ENCODE results near the gene COL4A6.
A peak's percentile ranks its signal among the peaks of the same experiment; 100 is the strongest.

The COL4A6 gene

DNA sequence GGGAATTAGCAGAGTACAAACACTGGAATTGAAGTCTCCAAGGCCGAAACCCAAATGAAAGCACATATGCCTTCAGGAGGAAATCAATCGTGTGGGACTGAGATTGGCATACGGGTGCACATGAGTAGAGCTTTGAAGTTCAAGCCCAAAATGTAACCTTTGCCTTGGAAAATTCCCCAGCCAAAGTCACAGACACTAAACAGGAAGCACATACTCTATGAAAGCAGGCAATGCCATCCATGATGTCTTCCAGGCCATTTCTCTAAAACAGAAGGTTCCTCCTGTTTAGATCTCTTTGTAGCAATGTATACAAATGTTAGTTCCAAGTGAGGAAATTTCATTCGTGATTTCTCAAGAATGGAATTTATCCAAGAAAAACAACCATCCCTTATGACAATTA lies 162.5 kb downstream of the COL4A6 start:
- no peak overlapping the region for H4K8ac ChIP-seq (ENCODE audit: low read depth, low read length)
- no peak overlapping the region for H2BK120ac ChIP-seq (ENCODE audit: low read depth, low read length)
- no peaks in the 10 kb centered on the region for H3K79me1 ChIP-seq (ENCODE audit: low read length)
- no peak overlapping the region for H3K56ac ChIP-seq (ENCODE audit: low read length)
- no peak overlapping the region for H2BK5ac ChIP-seq (ENCODE audit: low read length)
- H4K5ac ChIP-seq (ENCODE audit: low read length): no peak overlapping the region
- H2AK5ac ChIP-seq (ENCODE audit: low read length): no peak overlapping the region
- H3K4me1 ChIP-seq (ENCODE audit: control insufficient read depth, low read depth, low read length): no peaks in the 10 kb centered on the region
- no peak overlapping the region for H3K4ac ChIP-seq (ENCODE audit: low read depth, low read length)
- no peaks in the 10 kb centered on the region for H3K27me3 ChIP-seq (ENCODE audit: insufficient read depth, low read length, poor library complexity)
- no peak for DNase-seq
- H2BK15ac ChIP-seq (replicated peaks; ENCODE audit: low read depth): no peak overlapping the region
- H3K23ac ChIP-seq (ENCODE audit: low read length): no peak overlapping the region
- no peak overlapping the region for H3K9ac ChIP-seq (ENCODE audit: low read length)
- no peak overlapping the region for H3K27ac ChIP-seq (ENCODE audit: low read depth, low read length)
- H3K18ac ChIP-seq (ENCODE audit: low read length): no peak overlapping the region
- H3K4me3 ChIP-seq (ENCODE audit: low read length): no peak overlapping the region
- H3K79me2 ChIP-seq (ENCODE audit: control insufficient read depth, insufficient read depth, low read length): no peaks in the 10 kb centered on the region
- WGBS (ENCODE audit: extremely low coverage, insufficient coverage, low lambda C conversion rate): no CpG with 5 or more reads among the region's 4 CpGs
- H3K4me2 ChIP-seq (ENCODE audit: low read length): no peak overlapping the region
- H3K36me3 ChIP-seq (ENCODE audit: control insufficient read depth, insufficient read depth, low read length): no peaks in the 10 kb centered on the region

GRCh38 chrX:108271397-108271787 lies 166.8 kb downstream of the COL4A6 start:
- Histone ChIP-seq H2AK5ac (ENCODE audit: low read length) (no peak overlapping the region), H3K4ac (ENCODE audit: low read depth, low read length) (no peak overlapping the region), H4K5ac (ENCODE audit: low read length) (no peak overlapping the region), H3K27me3 (ENCODE audit: insufficient read depth, low read length, poor library complexity) (no peaks in the 10 kb centered on the region), H3K4me1 (ENCODE audit: control insufficient read depth, low read depth, low read length) (no peaks in the 10 kb centered on the region), H2BK120ac (ENCODE audit: low read depth, low read length) (no peak overlapping the region), H3K4me2 (ENCODE audit: low read length) (no peak overlapping the region), H3K56ac (ENCODE audit: low read length) (no peak overlapping the region), H3K4me3 (ENCODE audit: low read length) (no peak overlapping the region), H3K36me3 (ENCODE audit: control insufficient read depth, insufficient read depth, low read length) (no peaks in the 10 kb centered on the region), H3K79me2 (ENCODE audit: control insufficient read depth, insufficient read depth, low read length) (no peaks in the 10 kb centered on the region), H2BK5ac (ENCODE audit: low read length) (no peak overlapping the region), H2BK15ac (replicated peaks; ENCODE audit: low read depth) (no peak overlapping the region), H3K27ac (ENCODE audit: low read depth, low read length) (no peak overlapping the region), H4K8ac (ENCODE audit: low read depth, low read length) (no peak overlapping the region), H3K9ac (ENCODE audit: low read length) (no peak overlapping the region), H3K23ac (ENCODE audit: low read length) (no peak overlapping the region), H3K79me1 (ENCODE audit: low read length) (no peaks in the 10 kb centered on the region), H3K18ac (ENCODE audit: low read length) (no peak overlapping the region)
- DNase-seq: no peak
- no CpG with 5 or more reads among the region's 2 CpGs for WGBS (ENCODE audit: extremely low coverage, insufficient coverage, low lambda C conversion rate)

- Histone ChIP-seq H3K4me1 (ENCODE audit: control insufficient read depth, low read depth, low read length) (no peaks in the 10 kb centered on the region), H3K56ac (ENCODE audit: low read length) (no peak overlapping the region), H2AK5ac (ENCODE audit: low read length) (no peak overlapping the region), H3K9ac (ENCODE audit: low read length) (no peak overlapping the region), H3K4ac (ENCODE audit: low read depth, low read length) (no peak overlapping the region), H3K4me3 (ENCODE audit: low read length) (no peak overlapping the region), H2BK120ac (ENCODE audit: low read depth, low read length) (no peak overlapping the region), H3K27ac (ENCODE audit: low read depth, low read length) (no peak overlapping the region), H3K23ac (ENCODE audit: low read length) (no peak overlapping the region), H3K36me3 (ENCODE audit: control insufficient read depth, insufficient read depth, low read length) (no peaks in the 10 kb centered on the region), H3K4me2 (ENCODE audit: low read length) (no peak overlapping the region), H3K18ac (ENCODE audit: low read length) (no peak overlapping the region), H3K79me2 (ENCODE audit: control insufficient read depth, insufficient read depth, low read length) (no peaks in the 10 kb centered on the region), H3K79me1 (ENCODE audit: low read length) (no peaks in the 10 kb centered on the region), H4K8ac (ENCODE audit: low read depth, low read length) (no peak overlapping the region), H2BK5ac (ENCODE audit: low read length) (no peak overlapping the region), H4K5ac (ENCODE audit: low read length) (no peak overlapping the region), H3K27me3 (ENCODE audit: insufficient read depth, low read length, poor library complexity) (no peaks in the 10 kb centered on the region), H2BK15ac (replicated peaks; ENCODE audit: low read depth) (no peak overlapping the region)
- DNase-seq: peak; percentile 40
- WGBS (ENCODE audit: extremely low coverage, insufficient coverage, low lambda C conversion rate): no CpG with 5 or more reads among the region's 6 CpGs
Measured at GRCh38 chrX:108270739-108271396, 167.4 kb downstream of the COL4A6 start.

- Histone ChIP-seq H3K4ac (ENCODE audit: low read depth, low read length) (no peak overlapping the region), H3K79me1 (ENCODE audit: low read length) (no peaks in the 10 kb centered on the region), H2BK120ac (ENCODE audit: low read depth, low read length) (no peak overlapping the region), H3K36me3 (ENCODE audit: control insufficient read depth, insufficient read depth, low read length) (no peaks in the 10 kb centered on the region), H3K18ac (ENCODE audit: low read length) (no peak overlapping the region), H3K79me2 (ENCODE audit: control insufficient read depth, insufficient read depth, low read length) (no peaks in the 10 kb centered on the region), H3K4me3 (ENCODE audit: low read length) (no peak overlapping the region), H3K4me2 (ENCODE audit: low read length) (no peak overlapping the region), H3K56ac (ENCODE audit: low read length) (no peak overlapping the region), H3K4me1 (ENCODE audit: control insufficient read depth, low read depth, low read length) (no peaks in the 10 kb centered on the region), H3K9ac (ENCODE audit: low read length) (no peak overlapping the region), H3K27me3 (ENCODE audit: insufficient read depth, low read length, poor library complexity) (no peaks in the 10 kb centered on the region), H4K5ac (ENCODE audit: low read length) (no peak overlapping the region), H4K8ac (ENCODE audit: low read depth, low read length) (no peak overlapping the region), H2BK15ac (replicated peaks; ENCODE audit: low read depth) (no peak overlapping the region), H3K27ac (ENCODE audit: low read depth, low read length) (no peak overlapping the region), H3K23ac (ENCODE audit: low read length) (no peak overlapping the region), H2AK5ac (ENCODE audit: low read length) (no peak overlapping the region), H2BK5ac (ENCODE audit: low read length) (no peak overlapping the region)
- no peak for DNase-seq
- no CpG with 5 or more reads among the region's 1 CpG for WGBS (ENCODE audit: extremely low coverage, insufficient coverage, low lambda C conversion rate)
Measured at GRCh38 chrX:108270280-108270679, 167.9 kb downstream of the COL4A6 start.

DNA sequence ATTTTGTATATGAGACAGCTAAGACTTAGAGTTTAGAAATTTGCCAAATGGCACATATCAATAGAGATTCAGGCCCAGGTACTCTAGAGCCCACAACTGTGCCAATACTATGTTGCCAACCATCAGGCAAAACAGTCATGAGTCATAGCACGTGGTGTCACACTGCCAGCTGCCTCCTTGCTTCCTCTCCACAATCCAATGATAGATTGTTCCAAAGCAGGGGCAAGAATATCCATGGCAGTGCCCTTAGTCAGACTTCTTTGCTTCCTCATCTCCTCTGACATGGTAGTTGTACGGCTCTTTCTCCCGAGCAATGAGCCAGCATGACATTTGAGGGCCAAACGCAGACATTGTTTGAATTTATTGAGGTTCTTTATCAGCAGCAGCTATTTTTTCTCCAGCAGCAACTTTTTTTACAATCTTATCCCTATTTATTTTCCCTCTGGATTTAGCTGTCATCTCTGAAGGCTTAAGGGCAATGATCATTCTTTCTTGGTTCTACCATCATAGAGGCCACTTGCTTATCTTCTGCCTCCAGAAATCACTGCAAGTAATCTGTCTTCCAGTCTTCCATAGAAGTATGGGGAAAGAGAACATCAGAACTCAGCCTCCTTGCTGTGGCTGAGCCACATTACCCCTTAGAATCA lies 169.7 kb downstream of the COL4A6 start:
- no peaks in the 10 kb centered on the region for H3K79me2 ChIP-seq (ENCODE audit: control insufficient read depth, insufficient read depth, low read length)
- H2BK15ac ChIP-seq (replicated peaks; ENCODE audit: low read depth): no peak overlapping the region
- H3K9ac ChIP-seq (ENCODE audit: low read length): no peak overlapping the region
- DNase-seq: no peak
- H4K8ac ChIP-seq (ENCODE audit: low read depth, low read length): no peak overlapping the region
- H3K79me1 ChIP-seq (ENCODE audit: low read length): no peaks in the 10 kb centered on the region
- H4K5ac ChIP-seq (ENCODE audit: low read length): no peak overlapping the region
- H3K4me3 ChIP-seq (ENCODE audit: low read length): no peak overlapping the region
- no peak overlapping the region for H2BK5ac ChIP-seq (ENCODE audit: low read length)
- H3K18ac ChIP-seq (ENCODE audit: low read length): no peak overlapping the region
- no peak overlapping the region for H3K56ac ChIP-seq (ENCODE audit: low read length)
- H2AK5ac ChIP-seq (ENCODE audit: low read length): no peak overlapping the region
- H3K4me2 ChIP-seq (ENCODE audit: low read length): no peak overlapping the region
- H2BK120ac ChIP-seq (ENCODE audit: low read depth, low read length): no peak overlapping the region
- no peaks in the 10 kb centered on the region for H3K27me3 ChIP-seq (ENCODE audit: insufficient read depth, low read length, poor library complexity)
- WGBS (ENCODE audit: extremely low coverage, insufficient coverage, low lambda C conversion rate): no CpG with 5 or more reads among the region's 4 CpGs
- no peaks in the 10 kb centered on the region for H3K4me1 ChIP-seq (ENCODE audit: control insufficient read depth, low read depth, low read length)
- H3K23ac ChIP-seq (ENCODE audit: low read length): no peak overlapping the region
- no peak overlapping the region for H3K27ac ChIP-seq (ENCODE audit: low read depth, low read length)
- H3K36me3 ChIP-seq (ENCODE audit: control insufficient read depth, insufficient read depth, low read length): no peaks in the 10 kb centered on the region
- H3K4ac ChIP-seq (ENCODE audit: low read depth, low read length): no peak overlapping the region

GRCh38 chrX:108267557-108267956 lies 170.7 kb downstream of the COL4A6 start:
- Histone ChIP-seq H3K4me1 (ENCODE audit: control insufficient read depth, low read depth, low read length) (no peaks in the 10 kb centered on the region), H4K5ac (ENCODE audit: low read length) (no peak overlapping the region), H3K56ac (ENCODE audit: low read length) (no peak overlapping the region), H3K4ac (ENCODE audit: low read depth, low read length) (no peak overlapping the region), H3K79me1 (ENCODE audit: low read length) (no peaks in the 10 kb centered on the region), H2BK120ac (ENCODE audit: low read depth, low read length) (no peak overlapping the region), H2BK5ac (ENCODE audit: low read length) (no peak overlapping the region), H3K4me2 (ENCODE audit: low read length) (no peak overlapping the region), H3K27ac (ENCODE audit: low read depth, low read length) (no peak overlapping the region), H3K27me3 (ENCODE audit: insufficient read depth, low read length, poor library complexity) (no peaks in the 10 kb centered on the region), H2AK5ac (ENCODE audit: low read length) (no peak overlapping the region), H3K79me2 (ENCODE audit: control insufficient read depth, insufficient read depth, low read length) (no peaks in the 10 kb centered on the region), H2BK15ac (replicated peaks; ENCODE audit: low read depth) (no peak overlapping the region), H3K36me3 (ENCODE audit: control insufficient read depth, insufficient read depth, low read length) (no peaks in the 10 kb centered on the region), H4K8ac (ENCODE audit: low read depth, low read length) (no peak overlapping the region), H3K18ac (ENCODE audit: low read length) (no peak overlapping the region), H3K4me3 (ENCODE audit: low read length) (no peak overlapping the region), H3K9ac (ENCODE audit: low read length) (no peak overlapping the region), H3K23ac (ENCODE audit: low read length) (no peak overlapping the region)
- DNase-seq: no peak
- WGBS (ENCODE audit: extremely low coverage, insufficient coverage, low lambda C conversion rate): no CpG with 5 or more reads among the region's 2 CpGs

Data from mesendoderm (in vitro differentiated cells).